Fibroblast of gingiva (primary cell): ENCODE results near the gene CD1B.
"Not testable (repeated sequence)": the region's sequence is repeated elsewhere in the genome, so short reads cannot be mapped to it uniquely, and the experiment has no call there.

Experiments
- DNase-seq: peaks from one replicate; pipeline ENCODE4 v3.0.0-alpha.2; 2011; ENCODE audit warnings: low read depth

CD1B gene

DNA sequence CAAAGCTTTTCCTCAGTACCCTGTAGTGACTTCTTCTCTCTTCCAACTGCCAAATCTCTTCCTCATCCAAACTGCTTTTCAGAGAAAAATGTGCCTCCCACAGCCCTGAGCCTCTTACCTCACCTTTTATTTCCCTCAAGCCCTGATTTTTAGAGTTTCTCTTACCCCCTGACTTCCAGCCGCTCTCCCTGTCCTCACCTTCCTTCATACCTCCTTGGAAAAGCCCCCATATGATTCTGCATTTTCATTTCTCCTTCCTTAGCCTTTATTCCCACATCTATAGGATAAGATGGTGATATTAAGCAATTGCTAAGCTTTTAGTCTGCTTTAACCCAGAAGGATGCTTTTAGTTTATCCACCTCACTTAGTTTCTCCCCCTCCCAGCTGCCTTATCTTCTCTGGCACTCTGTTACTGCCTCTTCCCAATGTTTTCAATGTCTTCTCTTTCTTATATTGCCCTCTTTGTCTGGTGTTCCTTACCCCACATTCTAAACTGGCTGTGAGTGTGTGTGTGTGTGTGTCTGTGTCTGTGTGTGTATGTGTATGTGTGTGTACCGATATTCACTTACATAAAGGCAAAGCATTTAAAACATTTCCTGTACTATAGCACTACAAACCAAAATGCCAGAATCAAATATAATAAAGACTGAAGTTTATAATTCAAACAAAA, at the start of gene CD1B:
CD1B (minus strand) TSS at position 51 of the 670 bp plus-strand sequence. CDS start 108 bp downstream, outside the sequence.
- no peak for DNase-seq

DNA sequence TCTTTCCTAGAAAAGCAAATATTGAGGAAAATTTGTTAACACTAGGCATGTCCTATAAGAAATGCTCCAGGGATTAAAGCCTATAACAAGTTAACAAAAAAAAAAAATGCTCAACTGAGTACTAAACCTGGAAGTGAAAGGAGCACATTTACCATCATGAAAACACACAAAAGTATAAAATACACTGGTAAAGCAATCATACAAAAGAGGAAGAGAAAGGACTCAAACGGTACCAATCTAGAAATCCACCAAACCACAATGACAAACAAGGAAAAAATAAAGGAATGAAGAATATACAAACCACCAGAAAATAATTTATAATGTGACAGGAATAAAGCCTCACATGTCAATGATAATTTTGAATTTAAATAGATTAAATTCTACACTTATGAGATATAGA, 43.5 kb upstream of the CD1B start:
- DNase-seq, result no peak

DNA sequence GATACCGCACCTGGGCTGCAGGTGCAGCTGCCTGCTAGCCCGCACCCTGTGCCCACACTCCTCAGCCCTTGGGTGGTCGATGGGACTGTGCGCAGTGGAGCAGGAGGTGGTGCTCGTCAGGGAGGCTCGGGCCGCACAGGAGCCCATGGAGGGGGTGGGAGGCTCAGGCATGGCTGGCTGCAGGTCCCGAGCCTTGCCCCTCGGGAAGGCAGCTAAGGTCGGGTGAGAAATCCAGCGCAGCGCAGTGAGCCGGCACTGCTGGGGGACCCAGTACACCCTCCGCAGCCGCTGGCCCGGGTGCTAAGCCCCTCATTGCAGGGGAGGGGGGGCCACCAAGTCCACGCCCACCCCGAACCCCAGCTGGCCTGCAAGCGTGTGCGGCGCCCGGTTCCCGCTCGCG, 42.8 kb upstream of the CD1B start:
- not testable (repeated sequence) for DNase-seq

DNA sequence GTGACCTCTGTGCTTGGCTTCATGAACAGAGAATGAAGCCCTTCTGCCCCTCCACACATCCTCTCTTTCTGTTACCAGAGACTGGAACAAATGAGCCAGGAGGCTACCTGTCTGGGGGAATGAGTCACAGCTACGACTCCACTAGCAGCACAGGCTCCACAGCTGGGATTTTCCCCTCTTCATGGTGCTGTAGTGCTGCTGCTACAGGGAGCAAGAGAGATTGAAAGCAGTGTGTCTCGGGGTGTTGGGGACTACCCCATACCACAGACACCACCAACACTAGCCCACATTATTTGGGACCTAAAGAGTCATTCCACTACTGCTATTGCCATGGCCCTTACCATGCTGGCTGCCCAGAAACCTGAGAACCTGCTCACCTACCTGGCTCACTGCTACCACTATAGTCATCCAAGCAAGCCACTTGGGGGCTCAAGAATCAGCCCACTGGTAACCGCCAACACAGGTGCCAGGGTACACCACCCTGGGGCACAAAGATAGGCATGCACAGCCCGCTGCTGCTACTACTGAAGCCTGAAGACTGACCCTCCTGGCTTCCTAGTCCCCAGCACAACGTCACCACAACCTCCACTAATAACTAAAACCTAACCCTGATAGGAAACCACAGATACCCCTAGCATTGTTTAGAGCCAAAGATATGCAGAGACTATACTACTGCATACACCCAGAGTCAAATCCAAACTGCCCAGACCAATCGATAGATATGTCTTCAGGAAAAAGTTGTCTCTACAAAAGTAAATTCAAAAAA, 40.0 kb upstream of the CD1B start:
- no peak for DNase-seq

DNA sequence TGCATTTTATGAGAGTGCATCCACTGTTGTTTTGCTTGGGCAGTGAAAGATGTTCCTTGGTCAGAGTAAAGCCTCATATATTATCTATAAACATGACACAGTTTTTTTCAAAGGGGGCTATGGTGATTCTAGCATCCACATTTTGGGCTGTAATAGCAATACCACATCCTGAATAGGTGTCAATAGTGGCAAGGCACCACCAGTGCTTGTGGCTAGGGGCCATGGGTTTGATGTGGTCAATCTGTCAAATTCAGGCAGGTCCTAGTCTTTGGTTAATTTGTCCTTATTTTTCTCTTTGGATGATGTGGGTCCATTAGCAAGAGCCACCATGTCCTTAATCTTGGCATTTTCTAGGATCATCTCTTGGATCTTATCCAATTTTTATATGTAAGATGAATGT, 35.5 kb upstream of the CD1B start:
- DNase-seq, result no peak

- DNase-seq, result no peak
These were observed 31.6 kb upstream of the CD1B start for GRCh38 chr1:158362941-158363340.

GRCh38 chr1:158362482-158362881, 31.2 kb upstream of the CD1B start:
- no peak for DNase-seq

DNA sequence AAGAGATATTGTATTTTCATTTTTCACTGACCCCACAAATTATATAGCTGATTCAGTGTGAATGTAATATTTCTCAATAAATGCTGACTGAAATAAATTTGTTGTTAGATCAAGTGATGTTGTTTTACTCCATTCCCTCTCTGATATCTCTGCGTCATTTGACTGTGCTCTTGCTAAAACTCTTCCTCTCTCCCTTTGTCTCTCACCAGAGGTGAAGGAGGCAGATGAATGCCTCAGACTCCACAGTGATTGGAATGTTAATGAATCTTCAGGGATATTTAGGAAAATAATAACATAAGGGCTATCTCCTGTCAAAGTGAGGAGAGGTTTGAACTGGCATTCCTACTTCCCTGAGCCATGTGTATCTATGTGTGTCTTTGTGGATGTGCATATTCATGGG, 26.1 kb upstream of the CD1B start:
- no peak for DNase-seq

DNA sequence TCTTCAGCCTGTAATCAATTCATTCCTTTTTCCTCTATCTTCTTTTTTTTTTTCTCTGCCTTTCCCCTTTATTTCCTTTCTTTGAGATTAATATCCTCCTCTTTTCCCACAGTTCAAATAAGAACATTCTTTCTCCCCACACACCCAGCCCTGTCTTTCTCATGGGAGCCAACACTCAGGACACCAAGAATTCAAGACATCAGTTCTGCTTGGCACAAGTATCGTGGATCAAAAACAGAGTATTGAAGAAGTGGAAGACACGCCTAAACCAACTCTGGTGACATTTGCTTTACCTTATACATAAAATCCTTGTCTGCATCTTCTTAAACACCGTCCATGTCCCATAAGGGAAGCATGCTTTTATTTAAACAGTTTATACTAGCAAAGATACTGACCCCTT, 25.3 kb upstream of the CD1B start:
- no peak for DNase-seq

DNA sequence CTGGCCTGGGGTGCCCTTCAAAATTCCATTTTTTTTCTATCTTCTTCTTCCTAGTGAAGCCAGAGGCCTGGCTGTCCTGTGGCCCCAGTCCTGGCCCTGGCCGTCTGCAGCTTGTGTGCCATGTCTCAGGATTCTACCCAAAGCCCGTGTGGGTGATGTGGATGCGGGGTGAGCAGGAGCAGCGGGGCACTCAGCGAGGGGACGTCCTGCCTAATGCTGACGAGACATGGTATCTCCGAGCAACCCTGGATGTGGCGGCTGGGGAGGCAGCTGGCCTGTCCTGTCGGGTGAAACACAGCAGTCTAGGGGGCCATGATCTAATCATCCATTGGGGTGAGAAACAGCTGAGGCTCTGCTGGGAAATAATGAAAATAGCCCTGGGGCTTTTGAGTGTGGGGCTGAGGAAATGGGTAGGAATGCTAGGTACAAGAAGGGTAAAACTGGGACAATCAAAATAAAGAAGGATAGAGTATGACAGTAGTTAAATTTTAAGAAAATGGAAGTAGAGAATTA, 24.5 kb upstream of the CD1B start:
- DNase-seq, result no peak

DNA sequence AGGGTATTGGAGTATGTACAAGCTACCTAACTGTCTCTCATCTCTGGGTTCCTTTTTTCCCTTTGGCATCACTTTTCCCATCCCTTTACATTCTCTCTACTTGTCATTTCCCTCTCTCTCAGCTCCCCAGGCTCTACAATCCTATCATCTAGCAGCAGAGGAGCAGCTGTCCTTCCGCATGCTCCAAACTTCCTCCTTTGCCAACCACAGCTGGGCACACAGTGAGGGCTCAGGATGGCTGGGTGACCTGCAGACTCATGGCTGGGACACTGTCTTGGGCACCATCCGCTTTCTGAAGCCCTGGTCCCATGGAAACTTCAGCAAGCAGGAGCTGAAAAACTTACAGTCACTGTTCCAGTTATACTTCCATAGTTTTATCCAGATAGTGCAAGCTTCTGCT, 22.9 kb upstream of the CD1B start:
- no peak for DNase-seq

DNA sequence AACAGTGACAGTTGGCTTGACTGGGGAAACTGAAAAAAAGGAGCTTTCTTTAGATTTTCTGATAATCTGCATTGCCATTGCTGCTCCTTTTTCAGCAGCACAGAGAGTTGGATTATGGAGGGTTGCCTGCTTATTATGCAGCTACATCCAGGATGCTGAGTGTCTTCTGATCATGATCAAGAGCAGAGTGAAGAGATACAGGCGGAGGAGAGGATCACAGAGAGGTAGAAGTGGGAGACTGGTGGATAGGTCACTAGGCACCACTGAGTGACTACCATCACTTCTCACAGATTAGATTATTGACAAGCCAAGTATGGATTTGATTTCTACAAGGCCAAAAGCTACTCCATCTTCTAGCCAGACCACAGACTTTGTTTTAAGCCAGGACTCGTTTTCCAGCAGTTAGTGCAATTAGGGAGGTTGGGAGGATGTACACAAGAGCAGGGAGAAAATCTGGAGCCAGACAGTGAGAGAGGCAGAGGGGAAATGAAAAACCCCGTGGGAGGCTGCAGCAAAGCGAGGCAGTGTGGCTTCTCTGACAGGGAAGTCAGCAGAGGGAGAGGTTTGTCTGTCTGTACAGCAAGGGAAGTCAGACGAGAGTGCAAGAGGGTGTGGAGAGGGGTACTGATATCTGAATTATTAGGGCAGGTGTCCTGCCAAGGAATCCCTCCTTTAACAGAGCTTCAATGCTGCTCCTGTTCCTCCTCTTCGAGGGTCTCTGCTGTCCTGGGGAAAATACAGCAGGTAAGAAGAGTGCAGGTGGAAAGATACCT, 22.2 kb upstream of the CD1B start, which contains the start of gene CD1E:
CD1E (plus strand) TSS at position 592 of the 773 bp plus-strand sequence; CDS start at position 687, 95 bp downstream.
- no peak for DNase-seq

DNA sequence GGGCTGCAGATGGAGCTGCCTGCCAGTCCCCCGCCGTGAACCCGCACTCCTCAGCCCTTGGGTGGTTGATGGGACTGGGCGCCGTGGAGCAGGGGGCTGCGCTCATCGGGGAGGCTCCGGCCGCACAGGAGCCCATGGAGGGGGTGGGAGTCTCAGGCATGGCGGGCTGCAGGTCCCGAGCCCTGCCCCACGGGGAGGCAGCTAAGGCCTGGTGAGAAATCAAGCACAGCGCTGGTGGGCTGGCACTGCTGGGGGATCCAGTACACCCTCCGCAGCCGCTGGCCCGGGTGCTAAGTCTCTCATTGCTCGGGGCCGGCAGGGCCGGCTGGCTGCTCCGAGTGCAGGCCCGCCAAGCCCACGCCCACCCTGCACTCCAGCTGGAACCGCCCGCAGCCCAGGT, 17.6 kb upstream of the CD1B start:
- not testable (repeated sequence) for DNase-seq

GRCh38 chr1:158336413-158336812, 5.1 kb upstream of the CD1B start:
- DNase-seq, result not testable (repeated sequence)

DNA sequence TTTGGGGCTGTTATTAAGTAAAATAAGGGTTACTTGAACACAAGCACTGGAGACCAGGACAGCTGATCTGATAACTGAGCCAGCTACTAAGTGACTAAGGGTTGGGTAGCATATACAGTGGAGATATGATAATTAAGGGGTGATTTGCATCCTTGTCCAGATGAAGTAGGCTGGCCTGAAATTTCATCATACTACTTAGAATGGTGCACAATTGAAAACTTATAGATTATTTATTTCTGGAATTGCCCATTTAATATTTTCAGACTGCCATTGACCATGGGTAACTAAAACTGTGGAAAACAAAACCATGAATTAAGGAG, 3.8 kb upstream of the CD1B start:
- no peak for DNase-seq

DNA sequence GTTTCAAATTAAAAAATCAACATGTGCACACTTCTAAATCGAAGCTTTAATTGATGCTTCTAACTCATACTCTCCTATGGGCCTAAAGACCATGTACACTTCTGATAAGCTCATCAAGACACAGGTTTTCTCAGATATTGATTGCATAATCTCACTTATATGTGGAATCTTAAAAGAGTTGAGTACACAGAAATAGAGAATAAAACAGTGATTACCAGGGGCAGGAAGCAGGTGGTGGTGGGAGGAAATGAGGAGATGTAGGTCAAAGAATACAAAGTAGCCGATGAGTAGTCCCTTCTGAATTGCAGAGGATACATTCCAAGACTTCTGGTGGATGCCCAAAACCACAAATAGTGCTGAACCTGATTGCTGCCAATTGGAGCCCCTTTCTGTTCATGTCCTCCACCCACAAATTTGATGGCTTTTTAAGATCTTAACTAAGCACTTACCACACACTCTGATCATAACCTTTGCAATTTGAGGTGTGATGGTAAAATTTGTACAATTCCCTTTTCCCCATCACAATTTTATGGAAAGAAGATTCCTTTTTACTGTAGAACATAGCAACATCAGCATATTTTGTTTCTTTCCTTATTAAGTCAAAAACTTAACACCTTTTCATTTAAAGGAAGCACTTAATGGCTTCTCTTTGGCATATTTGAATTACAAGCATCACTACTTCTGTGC, 3.3 kb upstream of the CD1B start:
- no peak for DNase-seq

GRCh38 chr1:158333405-158334155, 2.2 kb upstream of the CD1B start:
- no peak for DNase-seq

DNA sequence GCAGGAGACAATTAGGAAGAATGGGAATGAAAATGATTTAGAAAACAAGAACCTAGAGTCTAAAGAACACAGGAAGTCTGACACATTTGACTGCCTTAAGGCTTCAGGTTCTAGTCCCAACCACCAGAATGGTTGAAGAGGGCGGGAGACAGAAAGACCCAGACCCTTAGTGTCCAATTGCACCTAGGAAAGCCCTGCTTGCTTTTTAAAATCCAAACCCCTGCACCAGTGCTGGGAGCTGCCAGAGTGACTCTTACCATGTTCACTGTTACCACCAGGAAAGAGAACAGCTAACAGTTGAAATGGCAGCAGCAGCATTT, 265 bp downstream of the CD1B start:
- DNase-seq, result no peak

DNA sequence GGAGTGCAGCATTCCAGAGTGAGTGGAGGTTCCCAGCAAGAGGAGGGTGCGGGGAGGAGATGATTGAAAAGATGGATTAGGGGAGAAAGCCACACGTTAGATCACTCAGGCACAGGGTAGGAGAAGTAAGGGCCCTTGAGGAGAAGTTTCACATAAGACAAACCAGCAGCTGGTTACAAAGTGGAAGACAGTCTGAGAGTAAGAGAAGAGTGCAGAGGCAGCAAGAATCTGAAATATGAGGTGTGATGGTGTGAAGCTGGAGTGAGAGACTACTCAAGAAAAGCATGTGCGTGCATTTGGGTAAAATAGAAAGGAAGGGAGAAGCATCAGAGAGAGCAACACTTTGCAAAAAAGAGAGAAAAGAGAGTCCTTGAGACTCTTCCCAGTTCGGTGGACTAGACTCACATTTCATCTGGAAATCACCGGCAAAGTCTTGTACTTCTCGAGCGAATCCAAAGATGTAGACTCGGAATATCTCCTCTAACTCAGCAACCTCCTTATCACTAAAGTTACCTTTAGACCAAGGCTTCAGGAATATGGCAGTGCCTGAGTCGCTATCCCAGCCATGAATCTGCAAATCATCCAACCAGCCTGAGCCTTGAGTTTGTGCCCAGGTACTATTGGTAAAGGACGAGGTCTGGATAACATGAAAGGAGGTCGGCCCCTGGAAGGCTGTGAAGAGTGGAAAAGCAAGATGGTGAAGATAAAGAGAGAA, 783 bp downstream of the CD1B start:
- DNase-seq, result no peak

DNA sequence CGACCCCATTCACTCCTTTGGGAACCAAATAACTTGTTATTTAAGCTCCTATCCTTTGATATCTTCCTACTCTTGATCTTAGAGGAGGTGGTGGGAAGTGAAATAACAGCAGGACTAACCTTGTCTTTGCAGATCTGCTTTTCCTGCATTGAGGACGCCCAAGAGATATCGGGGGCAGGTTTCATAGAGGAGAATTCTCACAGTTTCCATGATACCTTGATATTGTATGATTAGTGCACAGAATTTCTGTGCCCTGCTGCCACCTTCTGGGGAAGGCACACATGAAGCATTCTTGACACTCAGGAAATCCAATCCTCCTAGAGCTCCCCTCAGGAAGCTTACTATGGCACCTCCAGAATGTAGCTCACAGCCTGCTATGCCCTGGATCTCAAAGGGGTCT, 1.6 kb downstream of the CD1B start:
- no peak for DNase-seq

- no peak for DNase-seq
These were observed 2.0 kb downstream of the CD1B start for GRCh38 chr1:158329300-158329699.
